Osteocyte (in vitro differentiated cells): ENCODE data around the gene EFCAB8. TPM values are rescaled to one million over a fixed set of nuclear protein-coding genes. Genes with fewer than 3 reads are reported as not detected.

Experiments used
- DNase-seq: peaks from one replicate; pipeline ENCODE4 v3.0.0; 2021; ENCODE audit warnings: mixed read lengths; ENCODE audit not compliant: unreplicated experiment; ENCODE audit errors: extremely low spot score
- H3K27ac Mint-ChIP-seq: one replicate; pipeline ENCODE4 v1.8.0; 2021; ENCODE audit warnings: mild to moderate bottlenecking, mixed read lengths; ENCODE audit not compliant: unreplicated experiment
- H3K27me3 Mint-ChIP-seq: one replicate; pipeline ENCODE4 v1.8.0; 2021; ENCODE audit warnings: mixed read lengths; ENCODE audit not compliant: unreplicated experiment
- H3K36me3 Mint-ChIP-seq: one replicate; pipeline ENCODE4 v1.8.0; 2021; ENCODE audit warnings: mixed read lengths; ENCODE audit not compliant: unreplicated experiment
- H3K4me1 Mint-ChIP-seq: one replicate; pipeline ENCODE4 v1.8.0; 2021; ENCODE audit warnings: mixed read lengths; ENCODE audit not compliant: unreplicated experiment
- H3K4me3 Mint-ChIP-seq: one replicate; pipeline ENCODE4 v1.8.0; 2021; ENCODE audit warnings: mild to moderate bottlenecking, moderate library complexity, mixed read lengths; ENCODE audit not compliant: unreplicated experiment
- H3K9me3 Mint-ChIP-seq: one replicate; pipeline ENCODE4 v1.8.0; 2021; ENCODE audit warnings: mixed read lengths; ENCODE audit not compliant: unreplicated experiment
- CTCF ChIP-seq: fragments of 200-600 bp; sonication (generic); IDR thresholded peaks from 2 replicates; pipeline ENCODE4 v1.5.0; 2021; ENCODE audit warnings: antibody characterized with exemption, mild to moderate bottlenecking, moderate library complexity
- total RNA-seq: library from RNA; stranded (reverse); gene quantifications from 2 replicates; pipeline ENCODE4 v1.2.1, GENCODE V29; 2021

Gene EFCAB8
- total RNA-seq, 1 donor from 2014 or later = 0.64 TPM

- Mint-ChIP-seq H3K4me1 (peaks cover 21% of the 10 kb centered on the region), H3K36me3 (peaks cover 26% of the 10 kb centered on the region), H3K4me3 (no peak overlapping the region), H3K27ac (peak overlapping the region; percentile 58), H3K27me3 (no peaks in the 10 kb centered on the region), H3K9me3 (no peaks in the 10 kb centered on the region)
- DNase-seq = no peak
- no peak for TF ChIP-seq CTCF
Observed at GRCh38 chr20:32828029-32828680, 30.6 kb upstream of the EFCAB8 start.

- DNase-seq = no peak
- Mint-ChIP-seq H3K4me1 (peaks cover 12% of the 10 kb centered on the region), H3K27me3 (no peaks in the 10 kb centered on the region)
Observed at GRCh38 chr20:32829311-32830005, 29.3 kb upstream of the EFCAB8 start.

GRCh38 chr20:32830437-32830836, 28.3 kb upstream of the EFCAB8 start:
- Mint-ChIP-seq H3K27me3 (no peaks in the 10 kb centered on the region), H3K36me3 (peaks cover 32% of the 10 kb centered on the region), H3K4me3 (no peak overlapping the region), H3K9me3 (no peaks in the 10 kb centered on the region), H3K27ac (peak overlapping the region; percentile 24), H3K4me1 (peaks cover 10% of the 10 kb centered on the region)
- DNase-seq = no peak
- TF ChIP-seq CTCF = no peak

More at GRCh38 chr20:32829311-32830005, 29.3 kb upstream of the EFCAB8 start:
- Mint-ChIP-seq H3K27ac (peak overlapping the region; percentile 15), H3K36me3 (peaks cover 32% of the 10 kb centered on the region), H3K9me3 (no peaks in the 10 kb centered on the region), H3K4me3 (no peak overlapping the region)
- no peak for TF ChIP-seq CTCF

- DNase-seq = no peak
- Mint-ChIP-seq H3K9me3 (no peaks in the 10 kb centered on the region), H3K27me3 (no peaks in the 10 kb centered on the region), H3K27ac (no peak overlapping the region), H3K36me3 (peaks cover 27% of the 10 kb centered on the region), H3K4me1 (peaks cover 10% of the 10 kb centered on the region), H3K4me3 (no peak overlapping the region)
- no peak for TF ChIP-seq CTCF
Observed at GRCh38 chr20:32831982-32832381, 26.7 kb upstream of the EFCAB8 start.

GRCh38 chr20:32832664-32833063, 26.1 kb upstream of the EFCAB8 start:
- peaks cover 10% of the 10 kb centered on the region for H3K4me1 Mint-ChIP-seq
- no peaks in the 10 kb centered on the region for H3K27me3 Mint-ChIP-seq
- H3K4me3 Mint-ChIP-seq = no peak overlapping the region
- H3K9me3 Mint-ChIP-seq = no peaks in the 10 kb centered on the region
- peaks cover 29% of the 10 kb centered on the region for H3K36me3 Mint-ChIP-seq
- no peak for DNase-seq
- TF ChIP-seq CTCF = no peak
- H3K27ac Mint-ChIP-seq = no peak overlapping the region
